Frontal cortex (tissue), 4 donors: ENCODE results near the gene TTBK2. TPM values are rescaled to one million over a fixed set of nuclear protein-coding genes. Genes with fewer than 3 reads are reported as not detected.
A peak's percentile ranks its signal among the peaks of the same experiment; 100 is the strongest.

Source experiments
- DNase-seq, 2 donors: peaks; one replicate each; pipeline ENCODE4 v3.0.0; 2012; ENCODE audit warnings: low spot score in 2 of 2
- FAIRE-seq: peaks from 2 replicates; lab custom pipeline; 2012; peaks lifted over from hg19 to GRCh38; lab: Jason Lieb, UNC
- small RNA-seq: library from RNA; depleted of rRNA; stranded (forward); fragments of <200 nt; gene quantifications from one replicate; pipeline ENCODE3, GENCODE V24; 2014
- total RNA-seq: library from RNA; depleted of rRNA; stranded (reverse); fragments of >200 nt; gene quantifications from one replicate; pipeline ENCODE4 v1.2.3, GENCODE V29; 2014
- donor health status: control.
- donor health status: control.
- donor health status: control.

Gene TTBK2
- total RNA-seq, 1 donor from 2014 or later, result 30.6 TPM

- DNase-seq (no peak), FAIRE-seq (no peak)
These were observed 212.6 kb downstream of the TTBK2 start for GRCh38 chr15:42707873-42708544.

- FAIRE-seq (no peak), DNase-seq (no peak)
These were observed 213.5 kb downstream of the TTBK2 start for GRCh38 chr15:42707068-42707467.

GRCh38 chr15:42705336-42705735 lies 215.2 kb downstream of the TTBK2 start:
- DNase-seq (no peak), FAIRE-seq (no peak)

GRCh38 chr15:42704492-42704926 lies 216.1 kb downstream of the TTBK2 start:
- DNase-seq (peak in 1 of 2 donors; percentile 59), FAIRE-seq (no peak)

GRCh38 chr15:42696626-42697025 lies 224.0 kb downstream of the TTBK2 start:
- DNase-seq, result no peak
- no peak for FAIRE-seq

GRCh38 chr15:42695527-42696071 lies 225.0 kb downstream of the TTBK2 start:
- DNase-seq (no peak), FAIRE-seq (no peak)

- FAIRE-seq (no peak), DNase-seq (no peak)
These were observed 226.2 kb downstream of the TTBK2 start for GRCh38 chr15:42694398-42694797.

- no peak for FAIRE-seq
- no peak for DNase-seq
These were observed 226.6 kb downstream of the TTBK2 start for GRCh38 chr15:42693942-42694341.

GRCh38 chr15:42693496-42693895 lies 227.1 kb downstream of the TTBK2 start:
- FAIRE-seq (no peak), DNase-seq (no peak)

- FAIRE-seq, result no peak
- no peak for DNase-seq
These were observed 227.6 kb downstream of the TTBK2 start for GRCh38 chr15:42692997-42693396.

- DNase-seq (no peak), FAIRE-seq (no peak)
These were observed 228.0 kb downstream of the TTBK2 start for GRCh38 chr15:42692536-42692935.

- FAIRE-seq, result no peak
- no peak for DNase-seq
These were observed 228.8 kb downstream of the TTBK2 start for GRCh38 chr15:42691770-42692169.

GRCh38 chr15:42691308-42691707 lies 229.3 kb downstream of the TTBK2 start:
- DNase-seq (no peak), FAIRE-seq (no peak)

Small RNA genes within 50 kb of the gene (small RNA-seq; reads per million reads assigned to genes)
- gene KRT8P50, result not detected

Other genes with a start within 250 kb of the TTBK2 start
- 9.8 TPM for gene CDAN1, start 183.7 kb downstream of the TTBK2 start, total RNA-seq
- 75.0 TPM for gene UBR1, start 185.3 kb upstream of the TTBK2 start, total RNA-seq
- 47.7 TPM for gene TMEM62, start 212.8 kb upstream of the TTBK2 start, total RNA-seq